ENCODE results near the gene CENPU.
"Not testable (repeated sequence)": the region's sequence is repeated elsewhere in the genome, so short reads cannot be mapped to it uniquely, and the experiment has no call there.

The CENPU gene

DNA sequence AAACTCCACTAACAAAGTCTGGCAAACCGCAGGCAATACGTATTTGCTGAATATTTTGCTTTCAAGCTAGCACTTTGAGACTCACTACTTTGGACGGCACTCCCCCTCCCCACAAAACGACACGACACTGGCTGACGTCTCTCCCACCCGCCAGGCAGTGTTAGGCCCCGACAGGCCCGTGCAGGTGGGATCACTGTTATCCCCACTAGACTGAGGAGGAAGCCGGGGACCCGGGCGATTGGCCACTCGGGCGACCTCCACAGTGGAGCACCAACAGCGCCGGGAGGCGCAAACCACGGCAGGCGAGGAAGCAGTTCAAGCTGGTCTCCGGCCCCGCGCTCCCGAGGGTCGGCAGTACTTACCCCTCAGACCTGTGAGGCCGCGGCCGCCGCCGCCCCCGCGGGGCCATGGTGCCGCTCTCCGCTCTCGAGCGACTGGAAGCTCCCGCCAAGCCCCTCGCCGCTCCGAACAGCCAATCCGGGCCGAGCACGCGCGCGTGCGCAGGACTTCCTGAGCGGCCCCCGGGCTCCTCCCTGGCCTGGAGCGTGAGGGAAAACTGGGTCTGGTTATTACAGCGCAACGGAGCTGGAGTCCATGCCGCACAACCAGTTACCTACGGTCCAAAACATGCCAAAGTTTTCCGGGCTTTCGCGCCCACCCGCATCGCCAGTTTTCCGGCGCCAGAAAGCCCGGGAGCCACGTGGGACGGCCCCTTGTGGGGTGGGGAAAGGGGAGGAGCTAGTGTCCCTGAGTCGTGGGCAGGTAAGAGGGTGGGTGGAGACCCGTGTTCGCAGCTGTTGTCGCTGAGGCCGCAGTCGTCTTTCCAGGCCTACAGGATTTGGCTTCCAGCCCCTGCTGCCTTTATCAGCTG lies at the start of gene CENPU (continued):
- TF ChIP-seq GLI4 (tag by site-specific recombination; IDR thresholded peaks at IDR 0.05), result no peak
- peak; percentile 55; the same call in 1 of the 2 replicates for TF ChIP-seq ZNF2 (tag by site-specific recombination; IDR thresholded peaks at IDR 0.05)
- TF ChIP-seq ZBTB8A (tag by site-specific recombination; IDR thresholded peaks at IDR 0.05), result peak; percentile 73
- no peak for TF ChIP-seq ZNF571 (tag by site-specific recombination; IDR thresholded peaks at IDR 0.05)
- TF ChIP-seq ZFP37 (tag by site-specific recombination; IDR thresholded peaks at IDR 0.05), result 0 out of 2 replicates have a peak, but pooled peaks have one; percentile 14

- no peak overlapping the region for H3K4me3 ChIP-seq (ENCODE audit: low read depth, low read length)
- no peak overlapping the region for H3K27ac ChIP-seq (ENCODE audit: extremely low read depth, low read depth, low read length)
- CTCF ChIA-PET, result interaction anchor here (1.2 kb wide), 1 partner anchor 222 kb away, joined by 3 read pairs; no protein-coding TSS in a partner anchor
- peaks cover 0 to 51% of the 10 kb centered on the region in 2 experiments; a peak in 1 of 3 replicates for H3K36me3 ChIP-seq (ENCODE audit: control insufficient read depth in 2 of 2, insufficient read depth in 1 of 2, low read length in 2 of 2)
- no peaks in the 10 kb centered on the region for H3K4me1 ChIP-seq (ENCODE audit: control insufficient read depth, insufficient read depth, low read length)
- H3K9me3 ChIP-seq (ENCODE audit: control insufficient read depth, insufficient read depth, low read depth, low read length), result no peaks in the 10 kb centered on the region
- no peak for TF ChIP-seq ZNF121 (tag by site-specific recombination; IDR thresholded peaks at IDR 0.05)
- TF ChIP-seq ZNF341 (tag by site-specific recombination; IDR thresholded peaks at IDR 0.05; ENCODE audit: low read depth), result no peak
- TF ChIP-seq SALL2 (tag by site-specific recombination; IDR thresholded peaks at IDR 0.05; ENCODE audit: borderline replicate concordance), result no peak
- TF ChIP-seq ZNF629 (tag by site-specific recombination; IDR thresholded peaks at IDR 0.05), result no peak
- TF ChIP-seq, protein P1, sequence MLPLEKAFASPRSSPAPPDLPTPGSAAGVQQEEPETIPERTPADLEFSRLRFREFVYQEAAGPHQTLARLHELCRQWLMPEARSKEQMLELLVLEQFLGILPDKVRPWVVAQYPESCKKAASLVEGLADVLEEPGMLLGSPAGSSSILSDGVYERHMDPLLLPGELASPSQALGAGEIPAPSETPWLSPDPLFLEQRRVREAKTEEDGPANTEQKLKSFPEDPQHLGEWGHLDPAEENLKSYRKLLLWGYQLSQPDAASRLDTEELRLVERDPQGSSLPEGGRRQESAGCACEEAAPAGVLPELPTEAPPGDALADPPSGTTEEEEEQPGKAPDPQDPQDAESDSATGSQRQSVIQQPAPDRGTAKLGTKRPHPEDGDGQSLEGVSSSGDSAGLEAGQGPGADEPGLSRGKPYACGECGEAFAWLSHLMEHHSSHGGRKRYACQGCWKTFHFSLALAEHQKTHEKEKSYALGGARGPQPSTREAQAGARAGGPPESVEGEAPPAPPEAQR (tag by site-specific recombination; IDR thresholded peaks at IDR 0.05), result no peak
- no peak for TF ChIP-seq ZNF416 (tag by site-specific recombination; IDR thresholded peaks at IDR 0.05)
- TF ChIP-seq ZNF623 (tag by site-specific recombination; IDR thresholded peaks at IDR 0.05), result no peak
- TF ChIP-seq ZNF10 (tag by site-specific recombination; IDR thresholded peaks at IDR 0.05), result no peak
- TF ChIP-seq, protein P2, sequence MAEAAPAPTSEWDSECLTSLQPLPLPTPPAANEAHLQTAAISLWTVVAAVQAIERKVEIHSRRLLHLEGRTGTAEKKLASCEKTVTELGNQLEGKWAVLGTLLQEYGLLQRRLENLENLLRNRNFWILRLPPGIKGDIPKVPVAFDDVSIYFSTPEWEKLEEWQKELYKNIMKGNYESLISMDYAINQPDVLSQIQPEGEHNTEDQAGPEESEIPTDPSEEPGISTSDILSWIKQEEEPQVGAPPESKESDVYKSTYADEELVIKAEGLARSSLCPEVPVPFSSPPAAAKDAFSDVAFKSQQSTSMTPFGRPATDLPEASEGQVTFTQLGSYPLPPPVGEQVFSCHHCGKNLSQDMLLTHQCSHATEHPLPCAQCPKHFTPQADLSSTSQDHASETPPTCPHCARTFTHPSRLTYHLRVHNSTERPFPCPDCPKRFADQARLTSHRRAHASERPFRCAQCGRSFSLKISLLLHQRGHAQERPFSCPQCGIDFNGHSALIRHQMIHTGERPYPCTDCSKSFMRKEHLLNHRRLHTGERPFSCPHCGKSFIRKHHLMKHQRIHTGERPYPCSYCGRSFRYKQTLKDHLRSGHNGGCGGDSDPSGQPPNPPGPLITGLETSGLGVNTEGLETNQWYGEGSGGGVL (tag by site-specific recombination; IDR thresholded peaks at IDR 0.05), result no peak
- TF ChIP-seq BCL11A (tag by site-specific recombination; IDR thresholded peaks at IDR 0.05; ENCODE audit: low read depth), result no peak
- POLR2A ChIA-PET, result no interaction called here
Observed at GRCh38 chr4:184782731-184783373, 49.0 kb upstream of the CENPU start.

GRCh38 chr4:184779160-184779559 lies 45.3 kb upstream of the CENPU start:
- POLR2A ChIA-PET; H3K4me3 ChIP-seq (ENCODE audit: low read depth, low read length); H3K4me1 ChIP-seq (ENCODE audit: control insufficient read depth, insufficient read depth, low read length); CTCF ChIA-PET; H3K27ac ChIP-seq (ENCODE audit: extremely low read depth, low read depth, low read length); H3K9me3 ChIP-seq (ENCODE audit: control insufficient read depth, insufficient read depth, low read depth, low read length): not testable (repeated sequence)
- peaks cover 0 to 31% of the 10 kb centered on the region in 2 experiments; a peak in 1 of 3 replicates for H3K36me3 ChIP-seq (ENCODE audit: control insufficient read depth in 2 of 2, insufficient read depth in 1 of 2, low read length in 2 of 2)

- Histone ChIP-seq H3K4me3 (ENCODE audit: low read depth, low read length) (no peak overlapping the region), H3K27ac (ENCODE audit: extremely low read depth, low read depth, low read length) (no peak overlapping the region), H3K4me1 (ENCODE audit: control insufficient read depth, insufficient read depth, low read length) (no peaks in the 10 kb centered on the region), H3K9me3 (ENCODE audit: control insufficient read depth, insufficient read depth, low read depth, low read length) (no peaks in the 10 kb centered on the region), H3K36me3 (ENCODE audit: control insufficient read depth in 2 of 2, insufficient read depth in 1 of 2, low read length in 2 of 2) (peaks cover 0 to 31% of the 10 kb centered on the region in 2 experiments; a peak in 1 of 3 replicates)
- ChIA-PET CTCF (no interaction called here), POLR2A (no interaction called here)
- TF ChIP-seq ZNF792 (tag by site-specific recombination; IDR thresholded peaks at IDR 0.05) (no peak), ZEB2 (tag by site-specific recombination; IDR thresholded peaks at IDR 0.05) (no peak), ZNF248 (tag by site-specific recombination; IDR thresholded peaks at IDR 0.05) (no peak), ZBTB49 (tag by site-specific recombination; IDR thresholded peaks at IDR 0.05; ENCODE audit: low read depth) (no peak)
- TF ChIP-seq, protein P3, sequence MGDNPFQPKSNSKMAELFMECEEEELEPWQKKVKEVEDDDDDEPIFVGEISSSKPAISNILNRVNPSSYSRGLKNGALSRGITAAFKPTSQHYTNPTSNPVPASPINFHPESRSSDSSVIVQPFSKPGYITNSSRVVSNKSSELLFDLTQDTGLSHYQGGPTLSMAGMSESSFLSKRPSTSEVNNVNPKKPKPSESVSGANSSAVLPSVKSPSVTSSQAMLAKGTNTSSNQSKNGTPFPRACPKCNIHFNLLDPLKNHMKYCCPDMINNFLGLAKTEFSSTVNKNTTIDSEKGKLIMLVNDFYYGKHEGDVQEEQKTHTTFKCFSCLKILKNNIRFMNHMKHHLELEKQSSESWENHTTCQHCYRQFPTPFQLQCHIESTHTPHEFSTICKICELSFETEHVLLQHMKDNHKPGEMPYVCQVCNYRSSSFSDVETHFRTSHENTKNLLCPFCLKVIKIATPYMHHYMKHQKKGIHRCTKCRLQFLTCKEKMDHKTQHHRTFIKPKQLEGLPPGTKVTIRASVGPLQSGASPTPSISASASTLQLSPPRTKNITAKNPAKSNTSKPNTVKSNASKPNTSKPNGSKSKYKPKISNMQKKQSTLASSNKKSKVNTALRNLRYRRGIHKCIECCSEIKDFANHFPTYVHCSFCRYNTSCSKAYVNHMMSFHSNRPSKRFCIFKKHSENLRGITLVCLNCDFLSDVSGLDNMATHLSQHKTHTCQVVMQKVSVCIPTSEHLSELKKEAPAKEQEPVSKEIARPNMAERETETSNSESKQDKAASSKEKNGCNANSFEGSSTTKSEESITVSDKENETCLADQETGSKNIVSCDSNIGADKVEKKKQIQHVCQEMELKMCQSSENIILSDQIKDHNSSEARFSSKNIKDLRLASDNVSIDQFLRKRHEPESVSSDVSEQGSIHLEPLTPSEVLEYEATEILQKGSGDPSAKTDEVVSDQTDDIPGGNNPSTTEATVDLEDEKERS (tag by site-specific recombination; IDR thresholded peaks at IDR 0.05), result no peak
Observed at GRCh38 chr4:184778325-184778724, 44.4 kb upstream of the CENPU start.

All from HEK293 (cell line).